Measurements from ENCODE around the gene PRR5L.
"Not testable (repeated sequence)": the region's sequence is repeated elsewhere in the genome, so short reads cannot be mapped to it uniquely, and the experiment has no call there.

The PRR5L gene

GRCh38 chr11:36511062-36511461 lies 215.0 kb downstream of the PRR5L start:
- DNase-seq: not testable (repeated sequence)

GRCh38 chr11:36512016-36512415 lies 215.9 kb downstream of the PRR5L start:
- DNase-seq: no peak

- DNase-seq: no peak
Observed at GRCh38 chr11:36513965-36514364, 217.9 kb downstream of the PRR5L start.
